ENCODE data around the gene TXNDC17.
"Not testable (repeated sequence)": the region's sequence is repeated elsewhere in the genome, so short reads cannot be mapped to it uniquely, and the experiment has no call there.

The TXNDC17 gene

DNA sequence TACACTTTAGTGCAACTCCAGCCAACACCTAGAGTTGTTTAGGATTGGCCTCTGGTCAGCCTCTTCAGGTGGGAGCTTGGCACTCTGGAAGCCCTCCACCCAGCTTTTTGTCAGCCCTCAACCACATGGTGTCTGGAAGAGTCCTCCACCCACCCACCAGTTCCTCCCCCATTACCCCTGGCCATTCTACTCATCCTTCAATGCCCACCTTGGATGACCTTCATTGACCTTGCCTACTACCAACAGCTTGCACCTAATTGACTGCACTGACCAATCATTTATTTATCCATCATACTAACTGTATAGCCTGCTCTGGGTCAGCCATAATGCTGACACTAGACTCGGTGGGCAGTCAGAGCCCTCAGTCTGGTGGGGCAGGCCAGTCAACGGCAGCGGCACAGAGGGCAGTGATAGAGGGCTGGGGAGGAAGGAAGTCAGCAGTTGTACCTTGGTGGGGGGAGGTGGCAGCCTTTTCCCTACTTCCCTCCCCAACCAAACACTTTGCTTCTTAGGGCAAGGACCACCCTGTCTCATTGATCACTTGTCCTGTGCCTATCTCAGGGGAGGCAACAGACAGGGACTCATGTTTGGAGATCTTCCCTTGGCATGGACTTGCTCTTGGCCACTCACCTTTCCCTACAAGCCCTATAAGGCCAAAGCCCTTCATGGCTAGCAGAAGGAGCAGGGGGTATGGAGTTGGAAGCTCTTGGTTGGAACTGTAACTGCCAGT is 43.0 kb downstream of the TXNDC17 start:
- no peak for DNase-seq (ENCODE audit: low spot score)

DNA sequence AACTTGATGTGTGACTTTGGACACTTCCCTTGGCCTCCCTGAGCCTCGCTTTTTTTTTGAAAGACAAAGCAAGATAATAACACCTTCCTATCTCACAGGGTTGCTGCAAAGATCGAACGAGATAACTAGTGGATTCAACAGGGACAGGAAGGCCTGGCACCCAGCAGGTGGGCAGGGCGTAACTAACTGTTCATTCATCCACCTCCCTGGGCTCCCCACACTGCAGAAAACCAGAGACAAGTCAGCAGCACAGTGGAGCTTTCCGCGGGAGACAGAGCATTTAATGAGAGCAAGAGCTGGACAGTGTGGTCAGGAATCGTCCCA is 43.6 kb downstream of the TXNDC17 start:
- no peak for DNase-seq (ENCODE audit: low spot score)

DNA sequence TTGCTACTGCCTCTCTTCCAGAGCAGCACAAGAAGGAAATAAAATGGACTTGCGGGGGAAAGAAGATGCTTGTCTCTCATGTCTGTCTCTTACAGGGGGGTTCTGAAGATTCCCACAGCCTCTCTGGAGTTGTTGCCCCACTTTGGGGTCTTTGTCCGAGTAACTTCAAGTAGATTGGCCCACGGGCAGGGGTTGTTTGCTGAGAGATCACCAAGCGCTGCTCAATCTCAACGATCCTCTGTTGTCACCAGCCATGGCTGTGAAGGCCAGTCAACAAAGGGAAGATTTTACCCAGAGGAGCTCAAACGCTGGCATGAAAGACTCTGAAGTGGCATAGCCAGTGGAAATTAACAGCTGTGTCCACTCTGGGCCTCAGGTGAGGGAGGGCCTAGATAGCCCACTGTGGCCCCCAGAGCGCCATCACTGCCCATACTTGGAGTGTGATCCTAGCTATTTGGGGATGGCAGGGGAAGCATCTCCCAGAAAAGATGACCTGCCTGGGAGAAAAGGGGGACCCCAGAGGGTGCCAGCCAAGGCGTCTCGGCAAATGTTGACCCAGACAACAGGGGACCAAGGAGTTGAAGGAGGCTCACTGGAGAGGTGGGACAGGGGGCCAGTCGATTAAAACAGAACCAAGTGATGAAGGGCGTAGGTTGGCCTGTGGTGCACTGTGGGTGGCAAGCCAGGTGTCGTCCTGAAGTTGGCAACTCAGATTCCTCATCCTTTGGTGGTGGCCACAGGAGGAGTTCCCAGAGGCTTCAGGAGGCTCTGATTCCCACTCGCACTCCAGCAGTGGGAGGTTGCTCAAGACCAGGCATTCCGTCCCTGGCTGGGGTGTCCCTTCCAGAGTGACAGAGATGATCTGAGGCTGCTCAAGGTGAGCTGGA is 44.3 kb downstream of the TXNDC17 start:
- no peak for DNase-seq (ENCODE audit: low spot score)

DNA sequence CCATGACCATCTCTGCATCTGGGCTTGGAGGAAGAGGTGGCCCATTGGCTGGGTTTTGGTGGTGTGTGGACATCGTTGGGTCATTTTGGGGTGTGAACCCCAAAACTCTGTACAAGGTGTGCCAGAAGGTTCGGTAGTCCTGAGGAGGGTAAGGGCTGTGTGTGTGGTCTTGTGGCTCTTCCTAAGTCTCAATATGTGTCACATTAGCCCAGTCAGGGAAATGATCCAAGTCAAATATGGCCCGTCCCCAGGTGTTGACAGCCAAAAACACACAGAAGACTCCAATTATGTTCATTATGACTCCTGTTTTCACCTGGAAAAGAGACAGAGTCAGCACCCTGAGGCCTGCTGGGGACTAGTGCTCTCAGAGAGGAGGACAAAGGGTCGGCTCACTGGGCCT is 45.2 kb downstream of the TXNDC17 start:
- DNase-seq (ENCODE audit: low spot score): no peak

DNA sequence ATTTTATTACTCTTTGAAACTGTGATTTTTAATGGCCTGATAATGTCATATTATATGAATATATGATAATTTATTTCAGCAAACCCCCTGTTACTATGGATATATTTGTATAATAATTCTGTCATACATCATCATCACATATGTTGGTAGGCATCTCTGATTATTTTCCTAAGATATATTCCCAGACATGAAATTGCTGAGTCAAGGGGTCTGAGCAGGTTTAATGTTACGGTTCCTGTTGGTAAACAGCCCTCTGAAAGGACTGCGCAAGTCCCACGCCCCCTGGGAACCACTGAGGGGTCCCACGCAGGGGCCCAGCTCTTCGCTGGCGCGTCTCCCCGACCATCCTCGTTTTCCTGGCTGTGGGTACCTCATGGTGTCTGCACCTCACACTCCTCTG is 48.1 kb downstream of the TXNDC17 start:
- DNase-seq (ENCODE audit: low spot score): no peak

DNA sequence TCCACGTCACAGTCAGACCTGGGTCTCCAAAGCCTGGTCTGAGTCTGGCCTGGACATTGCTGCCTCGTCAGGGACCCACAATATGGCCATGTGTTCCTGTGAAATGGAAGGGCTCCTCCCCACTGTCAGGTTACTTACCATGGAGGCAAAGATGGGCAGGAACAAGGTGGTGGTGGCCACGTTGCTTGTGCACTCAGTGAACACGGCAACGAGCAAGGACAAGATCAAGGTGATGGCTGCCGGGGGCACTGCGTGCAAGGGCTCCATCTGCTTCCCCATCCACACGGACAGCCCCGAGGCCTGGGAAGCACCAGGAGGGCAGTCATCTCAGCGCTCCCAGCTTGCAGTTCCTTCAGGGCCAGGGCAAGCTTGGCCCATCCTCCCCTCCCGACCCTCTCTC is 49.8 kb downstream of the TXNDC17 start:
- DNase-seq (ENCODE audit: low spot score): no peak

DNA sequence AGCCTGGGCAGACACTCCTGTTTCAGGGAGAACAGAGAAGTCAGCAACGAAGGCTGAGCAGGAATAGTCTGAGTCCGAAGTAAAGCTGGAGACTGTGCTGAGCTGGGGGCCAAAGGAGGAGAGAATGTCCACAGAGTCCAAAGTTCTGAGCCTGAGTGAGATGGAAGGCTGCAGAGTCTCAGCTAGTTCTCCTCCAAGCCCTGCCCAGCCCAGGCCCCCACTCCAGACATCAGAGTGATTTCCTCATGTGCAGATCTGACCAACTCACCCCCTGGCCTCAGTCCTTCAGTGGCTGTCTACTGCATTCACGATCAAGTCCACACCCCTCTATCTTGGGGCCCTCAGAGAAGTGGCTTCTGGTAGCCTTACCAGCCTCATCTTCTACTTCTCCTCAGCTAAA is 50.7 kb downstream of the TXNDC17 start:
- no peak for DNase-seq (ENCODE audit: low spot score)

DNA sequence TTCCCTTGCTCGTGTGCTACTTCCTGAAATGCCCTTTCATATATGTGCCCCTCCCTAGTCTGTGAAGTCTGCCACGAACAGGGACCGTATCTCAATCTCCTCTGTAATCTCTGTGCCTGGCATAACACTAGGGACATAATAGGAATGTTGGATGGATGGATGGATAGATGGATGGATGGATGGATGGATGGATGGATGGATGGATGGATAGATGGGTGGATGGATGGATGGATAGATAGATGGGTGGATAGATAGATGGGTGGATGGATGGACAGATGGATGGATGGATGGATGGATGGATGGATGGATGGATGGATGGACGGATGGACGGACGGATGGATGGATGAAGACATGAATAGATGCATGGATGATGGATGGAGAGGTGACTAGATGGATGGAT is 51.1 kb downstream of the TXNDC17 start:
- not testable (repeated sequence) for DNase-seq (ENCODE audit: low spot score)

All from AG08396 (cell line).